DMS153 (cell line): ENCODE data around the gene OR2G2.

ENCODE experiments used
- DNase-seq: peaks from one replicate; lab custom pipeline; 2025; lab: John Stamatoyannopoulos, UW

The OR2G2 gene

GRCh38 chr1:247588060-247588459, at the start of gene OR2G2:
TSS of gene OR2G2 (plus strand) at chr1:247588360. CDS start at chr1:247588360, 0 bp downstream.
- no peak for DNase-seq

GRCh38 chr1:247538561-247538960, 49.6 kb upstream of the OR2G2 start:
- no peak for DNase-seq

- no peak for DNase-seq
Measured at GRCh38 chr1:247539215-247539614, 48.9 kb upstream of the OR2G2 start.

- no peak for DNase-seq
Measured at GRCh38 chr1:247540581-247540980, 47.6 kb upstream of the OR2G2 start.

- DNase-seq, result no peak
Measured at GRCh38 chr1:247542811-247543210, 45.3 kb upstream of the OR2G2 start.

GRCh38 chr1:247548092-247548491, 40.1 kb upstream of the OR2G2 start:
- no peak for DNase-seq

- no peak for DNase-seq
Measured at GRCh38 chr1:247548769-247549182, 39.4 kb upstream of the OR2G2 start, which contains the start of gene GCSAML. TSS of gene GCSAML (plus strand) at chr1:247549134. CDS start at chr1:247549192, 58 bp downstream.

- DNase-seq, result no peak
Measured at GRCh38 chr1:247551721-247552120, 36.4 kb upstream of the OR2G2 start.

GRCh38 chr1:247552231-247552630, 35.9 kb upstream of the OR2G2 start:
- no peak for DNase-seq

- no peak for DNase-seq
Measured at GRCh38 chr1:247557926-247558674, 30.1 kb upstream of the OR2G2 start.

- DNase-seq, result no peak
Measured at GRCh38 chr1:247561711-247562110, 26.4 kb upstream of the OR2G2 start.

GRCh38 chr1:247562198-247562597, 26.0 kb upstream of the OR2G2 start:
- no peak for DNase-seq

- no peak for DNase-seq
Measured at GRCh38 chr1:247574236-247574635, 13.9 kb upstream of the OR2G2 start.

GRCh38 chr1:247574664-247575063, 13.5 kb upstream of the OR2G2 start:
- no peak for DNase-seq

GRCh38 chr1:247576514-247576913, 11.6 kb upstream of the OR2G2 start:
- DNase-seq, result no peak

- DNase-seq, result no peak
Measured at GRCh38 chr1:247578946-247579460, 9.2 kb upstream of the OR2G2 start.

GRCh38 chr1:247605286-247605685, 17.1 kb downstream of the OR2G2 start, which contains the start of gene OR2G3:
TSS of gene OR2G3 (plus strand) at chr1:247605586. CDS start at chr1:247605586, 0 bp downstream.
- no peak for DNase-seq

GRCh38 chr1:247613405-247613804, 25.2 kb downstream of the OR2G2 start:
- DNase-seq, result no peak

GRCh38 chr1:247614625-247615024, 26.5 kb downstream of the OR2G2 start:
- DNase-seq, result no peak

GRCh38 chr1:247627951-247628350, 39.8 kb downstream of the OR2G2 start:
- no peak for DNase-seq

- no peak for DNase-seq
Measured at GRCh38 chr1:247638011-247638410, 49.9 kb downstream of the OR2G2 start.

GRCh38 chr1:247638781-247639180, 50.6 kb downstream of the OR2G2 start:
- no peak for DNase-seq
